Heart right ventricle (tissue), 16 donors: Measurements from ENCODE around the gene RXFP4. TPM values are rescaled to one million over a fixed set of nuclear protein-coding genes. Genes with fewer than 3 reads are reported as not detected.
"Not testable (repeated sequence)": the region's sequence is repeated elsewhere in the genome, so short reads cannot be mapped to it uniquely, and the experiment has no call there.

Experiments
- ATAC-seq, 8 donors: fragments of 200-7000 bp; cut with Tn5 transposase; one replicate each; pipeline ENCODE4 v1.9.1; 2020; ENCODE audit warnings: mild to moderate bottlenecking in 8 of 8, moderate library complexity in 8 of 8, moderate number of reproducible peaks in 1 of 8
- DNase-seq, 2 donors: peaks; one replicate each; pipeline ENCODE4 v3.0.0-alpha.2; 2020
- H3K27ac ChIP-seq, 10 donors: fragments of 200-600 bp; sonication (generic) in 2 of 10; one replicate each; pipeline versions ENCODE4 v1.5.0 to v1.8.0; 2020 to 2022; ENCODE audit warnings: mild to moderate bottlenecking in 3 of 10
- H3K27me3 ChIP-seq, 7 donors: fragments of 200-600 bp; one replicate each; pipeline ENCODE4 v1.8.0; 2021 to 2022; ENCODE audit warnings: mild to moderate bottlenecking in 2 of 7
- H3K36me3 ChIP-seq, 9 donors: fragments of 200-600 bp; sonication (generic) in 1 of 9; one replicate each; pipeline versions ENCODE4 v1.5.0 to v1.8.0; 2020 to 2022; ENCODE audit warnings: mild to moderate bottlenecking in 2 of 9
- H3K4me1 ChIP-seq, 9 donors: fragments of 200-600 bp; sonication (generic) in 1 of 9; one replicate each; pipeline versions ENCODE4 v1.5.0 to v1.8.0; 2020 to 2022; ENCODE audit warnings: mild to moderate bottlenecking in 4 of 9
- H3K4me3 ChIP-seq, 10 donors: fragments of 200-600 bp; sonication (generic) in 2 of 10; one replicate each; pipeline versions ENCODE4 v1.5.0 to v1.8.0; 2020 to 2022; ENCODE audit warnings: mild to moderate bottlenecking in 7 of 10, moderate library complexity in 2 of 10
- H3K9me3 ChIP-seq, 11 donors: fragments of 200-600 bp in 10 of 11; sonication (generic) in 2 of 11; one replicate each; pipeline versions ENCODE4 v1.5.0 to v1.8.0; 2013 to 2022; ENCODE audit warnings: mild to moderate bottlenecking in 2 of 11, control low read depth in 1 of 11, moderate library complexity in 1 of 11
- CTCF ChIP-seq, 9 donors: fragments of 200-600 bp; sonication (generic) in 2 of 9; IDR thresholded peaks; one replicate each; pipeline versions ENCODE4 v1.5.0 to v1.8.0; 2021 to 2022; ENCODE audit warnings: antibody characterized with exemption in 9 of 9, mild to moderate bottlenecking in 5 of 9, moderate library complexity in 1 of 9
- WGBS, 2 donors: extraction: QIAGEN DNeasy Blood & Tissue Kit; methylation state at CpG; one replicate each; pipeline ENCODE4 v1.1.7; 2013; ENCODE audit warnings: inconsistent platforms in 1 of 2; 5-methylcytosine and 5-hydroxymethylcytosine counted together
- intact Hi-C, 10 donors: fragments of 100-400 bp; cut with DNase I; formaldehyde crosslinking; loops; one replicate each; pipeline versions ENCODE4 v1.11.1 to v1.14.2; 2022
- polyA plus RNA-seq, 2 donors: library from polyadenylated mRNA; stranded (reverse); fragments of 200-250 nt; gene quantifications; one replicate each; pipeline ENCODE4 v1.2.3, GENCODE V29; 2013
- total RNA-seq, 10 donors: library from RNA; stranded (reverse); fragmentation: NEBNext Ultra II Directional in 3 of 10; extraction: Animal tissue kit (Norgen Biotek cat#: 25700) in 3 of 10; gene quantifications; one replicate each; pipeline versions ENCODE4 v1.2.1 to v1.2.4, GENCODE V29; 2021 to 2023
- donor health status: Arrhythmogenic right ventricular cardiomyopathy.
- donor health status: ischemic (EF 13 %, LVEDD 7.1; RV severe dilation, severe dysfunction).
- donor health status: healthy with polysubstance abuse.
- donor health status: DM: no; HTN: yes; CAD: no.
- donor health status: DM: no; HTN: no; CAD: no.
- donor health status: ischemic (EF 25% LVEDD 6.9; RV normal size, moderate dysfunction).
- donor health status: ischemic (EF 25% LVEDD 5.7; RV mildly dilated, moderate dysfunction).
- donor health status: healthy.
- donor health status: DM: yes; HTN: yes; CAD: no.
- donor health status: Ischemic cardiomyopathy.
- donor health status: ischemic (EF 35%, LVEDD 5.7; RV mildly dilated, moderate dysfunction).
- donor health status: nonischemic (EF 11% LVEDD 7.7; RV severe dilation, severe dysfunction).
- donor health status: DM: yes; HTN: yes; CAD: no.
- donor health status: PGD.
- donor health status: ischemic (EF 29% LVEDD 5.4; RV normal size, mild dysfunction).
- donor health status: nonischemic (EF 23%, LVEDD 6.1; RV moderate dilation, normal function).

Gene RXFP4
- total and polyA plus RNA-seq, 12 donors: 0.04 TPM; not detected in 11

- no peak for TF ChIP-seq CTCF (IDR thresholded peaks at IDR 0.05)
- H3K36me3 ChIP-seq: peaks cover 5 to 100% (median 100%) of the 10 kb centered on the region in 9 donors
- intact Hi-C loops: no loop called here
Measured at GRCh38 chr1:155920717-155921116, 20.7 kb upstream of the RXFP4 start.

GRCh38 chr1:155925506-155925905, 15.9 kb upstream of the RXFP4 start:
- H3K4me1 ChIP-seq: peaks cover under 1 to 12% (median 7%) of the 10 kb centered on the region in 9 donors
- WGBS, 2 donors: 95 to 97% methylated on average over 2 of the region's 2 CpGs
- no peak for TF ChIP-seq CTCF (IDR thresholded peaks at IDR 0.05)
- H3K9me3 ChIP-seq: no peaks in the 10 kb centered on the region
- no peak for ATAC-seq
- H3K36me3 ChIP-seq: peaks cover 8 to 100% (median 96%) of the 10 kb centered on the region in 9 donors
- H3K27ac ChIP-seq: no peak overlapping the region
- no peak overlapping the region for H3K4me3 ChIP-seq
- intact Hi-C loops: no loop called here
- DNase-seq: no peak
- no peaks in the 10 kb centered on the region for H3K27me3 ChIP-seq

More at GRCh38 chr1:155920717-155921116, 20.7 kb upstream of the RXFP4 start:
- Histone ChIP-seq H3K27ac (no peak overlapping the region), H3K4me1 (no peaks in the 10 kb centered on the region), H3K9me3 (no peaks in the 10 kb centered on the region), H3K4me3 (no peak overlapping the region), H3K27me3 (no peaks in the 10 kb centered on the region)
- no peak for DNase-seq
- no peak for ATAC-seq
- WGBS, 2 donors: 92 to 97% methylated on average over 3 of the region's 3 CpGs

- 57 to 63% methylated on average over 5 of the region's 5 CpGs for WGBS, 2 donors
- no peak for TF ChIP-seq CTCF (IDR thresholded peaks at IDR 0.05)
- H3K36me3 ChIP-seq: peaks cover 12 to 97% (median 71%) of the 10 kb centered on the region in 9 donors
- intact Hi-C loops: no loop called here
- ATAC-seq: no peak
- no peak overlapping the region for H3K27ac ChIP-seq
- no peak for DNase-seq
- H3K9me3 ChIP-seq: no peaks in the 10 kb centered on the region
- no peak overlapping the region for H3K4me3 ChIP-seq
- no peaks in the 10 kb centered on the region for H3K27me3 ChIP-seq
- H3K4me1 ChIP-seq: peaks cover 23 to 43% (median 39%) of the 10 kb centered on the region in 9 donors
Measured at GRCh38 chr1:155929057-155929456, 12.4 kb upstream of the RXFP4 start.

- intact Hi-C loops: loop anchor here in 1 of 10 donors (10.0 kb wide), 1 partner anchor 124 kb away; the partner anchor contains the start of genes LAMTOR2 and UBQLN4
- H3K4me3 ChIP-seq: peak overlapping the region in 3 of 10 donors; percentile 20 to 28 (median 26)
- not testable (repeated sequence) for H3K27me3 ChIP-seq, H3K9me3 ChIP-seq, DNase-seq, ATAC-seq, H3K27ac ChIP-seq
- H3K4me1 ChIP-seq: peaks cover 23 to 49% (median 45%) of the 10 kb centered on the region in 9 donors
- WGBS, 2 donors: 63 to 70% methylated on average over 10 of the region's 10 CpGs
- peaks cover 7 to 80% (median 54%) of the 10 kb centered on the region in 9 donors for H3K36me3 ChIP-seq
Measured at GRCh38 chr1:155930725-155931124, 10.7 kb upstream of the RXFP4 start.

- H3K36me3 ChIP-seq: peaks cover 5 to 73% (median 47%) of the 10 kb centered on the region in 9 donors
- TF ChIP-seq CTCF (IDR thresholded peaks at IDR 0.05): no peak
- intact Hi-C loops: loop anchor here in 1 of 10 donors (10.0 kb wide), 1 partner anchor 123 kb away; the partner anchor contains the start of genes LAMTOR2 and UBQLN4
- no peaks in the 10 kb centered on the region for H3K9me3 ChIP-seq
- no peaks in the 10 kb centered on the region for H3K27me3 ChIP-seq
- H3K4me3 ChIP-seq: peak overlapping the region in 6 of 10 donors; percentile 4 to 28 (median 22)
- H3K27ac ChIP-seq: peak overlapping the region in 1 of 10 donors; percentile 27
- ATAC-seq: no peak
- 64 to 68% methylated on average over 7 of the region's 7 CpGs for WGBS, 2 donors
- H3K4me1 ChIP-seq: peaks cover 23 to 49% (median 45%) of the 10 kb centered on the region in 9 donors
- DNase-seq: no peak
Measured at GRCh38 chr1:155931332-155932038, 10.0 kb upstream of the RXFP4 start.
